Coronary artery (tissue), 2 donors: ENCODE results near the gene ANKRD28.
"Not testable (repeated sequence)": the region's sequence is repeated elsewhere in the genome, so short reads cannot be mapped to it uniquely, and the experiment has no call there.

Source experiments
- DNase-seq: peaks from one replicate; pipeline ENCODE4 v3.0.0-alpha.2; 2017; ENCODE audit warnings: low spot score
- H3K27ac ChIP-seq, 2 donors: fragments of 200-600 bp; sonication (generic); one replicate each; pipeline ENCODE4 v1.5.1; 2016 to 2019
- H3K4me3 ChIP-seq: fragments of 200-600 bp; sonication (generic); 2 replicates; pipeline ENCODE4 v1.5.1; 2016; ENCODE audit warnings: mild to moderate bottlenecking, moderate library complexity
- CTCF ChIP-seq: fragments of 200-600 bp; sonication (generic); IDR thresholded peaks from one replicate; pipeline ENCODE4 v1.5.1; 2019; ENCODE audit warnings: antibody characterized with exemption

Gene ANKRD28

GRCh38 chr3:15778332-15778858 lies 19.4 kb downstream of the ANKRD28 start:
- TF ChIP-seq CTCF, result no peak
- no peak for DNase-seq
- no peak overlapping the region for H3K27ac ChIP-seq
- H3K4me3 ChIP-seq, result no peak overlapping the region

GRCh38 chr3:15774931-15775560 lies 22.7 kb downstream of the ANKRD28 start:
- H3K4me3 ChIP-seq, H3K27ac ChIP-seq, DNase-seq: not testable (repeated sequence)

DNA sequence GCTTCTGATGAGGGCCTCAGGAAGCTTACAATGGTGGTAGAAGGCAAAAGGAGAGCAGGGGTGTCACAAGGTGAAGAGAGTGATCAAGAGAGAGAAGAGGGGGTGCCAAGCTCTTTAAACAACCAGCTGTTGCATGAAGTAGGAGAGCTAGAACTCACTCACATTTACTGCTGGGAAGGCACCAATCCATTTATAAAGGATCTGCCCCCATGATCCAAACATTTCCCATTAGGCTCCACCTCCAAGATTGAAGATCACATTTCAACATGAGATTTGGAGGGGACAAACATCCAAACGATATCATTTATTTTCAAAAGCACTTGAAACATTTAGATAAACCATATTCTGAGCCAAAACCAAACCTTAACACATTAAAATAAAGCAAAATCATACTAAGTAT lies 26.3 kb downstream of the ANKRD28 start:
- Histone ChIP-seq H3K4me3 (no peak overlapping the region), H3K27ac (no peak overlapping the region)
- DNase-seq, result no peak
- no peak for TF ChIP-seq CTCF

DNA sequence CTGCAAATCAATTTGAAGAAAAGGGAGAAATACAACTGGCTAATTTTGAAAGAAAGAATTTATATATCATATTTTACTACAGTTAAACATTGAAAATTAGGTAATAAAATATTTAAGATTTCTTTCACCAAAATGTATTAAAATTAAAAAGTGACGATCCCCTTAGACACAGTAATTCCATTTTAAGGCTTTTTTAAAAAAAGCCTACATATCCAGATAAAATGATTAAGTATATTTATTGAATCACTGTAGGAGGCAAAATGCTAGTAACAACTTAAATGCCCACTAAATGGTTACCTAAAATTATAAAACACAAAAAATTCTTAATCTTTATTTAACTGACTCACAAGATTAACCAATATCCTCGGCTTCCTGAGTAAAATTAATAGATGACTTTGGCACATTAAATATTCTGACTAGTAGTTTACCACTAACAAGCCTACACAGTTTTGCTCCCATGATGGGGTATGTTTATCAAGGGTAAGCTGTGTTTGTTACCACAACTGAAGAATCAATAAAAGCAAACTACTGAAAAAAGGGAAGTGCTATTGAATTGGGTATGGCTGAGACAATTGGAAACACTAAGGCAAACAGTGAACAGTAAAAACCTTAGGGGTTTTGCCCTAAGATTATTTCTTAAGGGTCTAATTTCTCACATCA lies 28.4 kb downstream of the ANKRD28 start:
- Histone ChIP-seq H3K4me3 (no peak overlapping the region), H3K27ac (no peak overlapping the region)
- no peak for DNase-seq
- no peak for TF ChIP-seq CTCF

DNA sequence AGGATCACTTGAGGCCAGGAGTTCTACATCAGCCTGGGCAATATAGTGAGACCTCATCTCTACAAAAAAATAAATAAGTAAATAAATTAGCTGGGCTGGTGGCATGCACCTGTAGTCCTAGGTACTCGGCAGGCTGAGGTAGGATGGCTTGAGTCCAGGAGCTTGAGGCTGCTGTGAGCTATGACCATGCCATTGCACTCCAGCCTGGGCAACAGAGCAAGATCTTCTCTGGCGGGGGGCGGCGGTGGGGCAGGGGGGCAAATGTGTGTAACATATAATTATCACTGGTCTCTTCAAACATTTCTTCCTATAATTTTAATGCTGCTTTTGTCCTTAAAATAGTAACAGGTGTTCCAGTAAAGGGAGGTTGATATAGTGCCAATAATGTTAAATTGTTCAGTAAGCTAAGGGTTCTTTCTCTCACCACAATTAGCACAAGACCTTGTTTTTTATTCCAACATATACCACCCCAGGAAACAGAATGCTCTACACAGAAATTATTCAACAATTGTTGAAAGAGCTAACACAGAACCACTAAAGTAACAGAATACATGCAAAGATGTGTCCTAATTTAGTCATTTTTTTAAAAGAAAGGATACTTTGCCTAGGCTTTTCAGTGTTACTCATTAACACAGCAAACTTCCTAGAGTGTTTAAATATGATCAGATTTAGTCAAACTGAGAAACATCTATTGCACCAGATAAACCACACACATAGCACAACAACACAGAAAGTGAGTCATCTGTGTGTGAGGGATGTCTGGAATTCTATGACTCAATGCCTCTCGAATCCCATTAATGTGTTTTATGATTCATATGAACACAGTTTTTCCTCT lies 29.1 kb downstream of the ANKRD28 start:
- no peak for DNase-seq
- no peak for TF ChIP-seq CTCF
- H3K4me3 ChIP-seq, result no peak overlapping the region
- H3K27ac ChIP-seq, result peak overlapping the region; percentile 43 to 57

DNA sequence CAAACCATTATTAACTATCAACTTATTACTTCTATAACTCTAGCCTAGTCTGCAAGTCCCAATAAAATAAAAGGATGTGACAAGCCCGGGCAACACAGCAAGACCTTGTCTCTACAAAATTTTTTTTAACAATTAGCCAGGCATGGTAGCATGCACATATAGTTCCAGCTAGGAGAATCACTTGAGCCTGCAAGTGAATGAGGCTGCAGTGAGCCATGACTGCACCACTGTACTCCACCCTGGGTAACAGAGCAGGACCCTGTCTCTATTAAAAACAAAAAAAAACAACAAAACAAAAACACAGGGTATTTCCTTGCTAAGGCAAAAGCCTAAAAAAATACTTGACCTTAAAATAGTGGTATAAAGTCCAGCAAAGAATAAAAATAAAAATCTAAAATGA lies 31.4 kb downstream of the ANKRD28 start:
- DNase-seq, result no peak
- Histone ChIP-seq H3K27ac (no peak overlapping the region), H3K4me3 (no peak overlapping the region)
- no peak for TF ChIP-seq CTCF

- Histone ChIP-seq H3K4me3 (no peak overlapping the region), H3K27ac (peak overlapping the region in 1 of 2 donors; percentile 3)
- TF ChIP-seq CTCF, result no peak
- no peak for DNase-seq
Measured at GRCh38 chr3:15758295-15758694, 39.5 kb downstream of the ANKRD28 start.
